ENCODE measurements around the gene MYBPC3.
A peak's percentile ranks its signal among the peaks of the same experiment; 100 is the strongest.

MYBPC3 gene

DNA sequence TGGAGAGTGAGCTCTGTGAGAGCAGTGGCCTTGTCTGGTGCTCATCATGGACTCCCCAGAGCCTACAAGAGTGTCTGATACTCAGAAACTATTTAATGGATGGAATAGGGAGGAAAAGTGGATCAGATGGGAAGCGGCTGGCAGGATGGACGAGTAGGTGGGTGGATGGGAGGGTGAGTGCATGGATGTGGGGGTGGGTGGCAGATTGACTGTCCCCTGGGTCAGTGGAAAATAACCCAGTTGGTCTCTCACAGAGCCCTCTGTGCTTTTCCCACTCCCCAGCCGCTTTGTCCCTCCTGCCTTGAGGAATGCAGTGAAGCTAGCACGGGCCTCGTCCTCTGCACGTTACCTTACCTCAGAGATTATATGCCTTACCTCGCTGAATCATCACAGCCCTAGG, 19.9 kb upstream of the MYBPC3 start:
- Histone ChIP-seq H3K27ac (no peak overlapping the region), H3K4me3 (no peak overlapping the region)
- no peak for TF ChIP-seq CTCF (IDR thresholded peaks at IDR 0.05)
- DNase-seq (ENCODE audit: low spot score): no peak

GRCh38 chr11:47369676-47370075, 17.2 kb upstream of the MYBPC3 start:
- no peak for TF ChIP-seq CTCF (IDR thresholded peaks at IDR 0.05)
- H3K4me3 ChIP-seq: no peak overlapping the region
- no peak overlapping the region for H3K27ac ChIP-seq
- DNase-seq (ENCODE audit: low spot score): no peak

- TF ChIP-seq CTCF (IDR thresholded peaks at IDR 0.05): no peak
- no peak for DNase-seq (ENCODE audit: low spot score)
- H3K4me3 ChIP-seq: no peak overlapping the region
- no peak overlapping the region for H3K27ac ChIP-seq
These were observed 13.6 kb upstream of the MYBPC3 start for GRCh38 chr11:47366020-47366490.

DNA sequence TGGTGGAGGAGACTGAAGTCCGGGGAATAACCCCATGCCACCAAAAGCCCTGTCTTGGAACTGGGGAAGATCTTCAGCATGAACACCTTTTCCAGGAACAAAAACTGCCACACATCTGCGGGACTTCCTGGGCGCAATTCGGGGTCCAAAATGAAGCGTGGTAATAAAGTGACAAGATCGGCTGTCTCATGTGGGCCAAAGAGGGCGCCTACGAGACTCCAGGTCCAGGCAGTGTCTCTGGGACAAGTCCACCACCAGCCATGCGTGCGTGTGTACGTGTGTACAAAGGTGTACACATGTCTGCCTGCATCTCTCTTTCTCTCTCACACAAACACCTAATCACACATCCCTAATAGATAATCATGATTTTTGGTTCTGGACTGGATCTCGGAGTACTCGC, 8.9 kb upstream of the MYBPC3 start:
- no peak for DNase-seq (ENCODE audit: low spot score)
- Histone ChIP-seq H3K4me3 (no peak overlapping the region), H3K27ac (no peak overlapping the region)
- TF ChIP-seq CTCF (IDR thresholded peaks at IDR 0.05): no peak

- H3K27ac ChIP-seq: no peak overlapping the region
- no peak overlapping the region for H3K4me3 ChIP-seq
- no peak for DNase-seq (ENCODE audit: low spot score)
- no peak for TF ChIP-seq CTCF (IDR thresholded peaks at IDR 0.05)
These were observed 7.8 kb upstream of the MYBPC3 start for GRCh38 chr11:47360341-47360740.

- no peak for DNase-seq (ENCODE audit: low spot score)
- Histone ChIP-seq H3K4me3 (no peak overlapping the region), H3K27ac (peak overlapping the region in 1 of 2 donors; percentile 1)
- no peak for TF ChIP-seq CTCF (IDR thresholded peaks at IDR 0.05)
These were observed 7.1 kb upstream of the MYBPC3 start for GRCh38 chr11:47359586-47359985.

- TF ChIP-seq CTCF (IDR thresholded peaks at IDR 0.05): no peak
- Histone ChIP-seq H3K27ac (peak overlapping the region in 1 of 2 donors; percentile 1), H3K4me3 (no peak overlapping the region)
- no peak for DNase-seq (ENCODE audit: low spot score)
These were observed 6.7 kb upstream of the MYBPC3 start for GRCh38 chr11:47359162-47359561.
